GM23338 (cell line): Measurements from ENCODE around the gene CAMK1.

Experiments
- CTCF ChIP-seq, 2 experiments: fragments of 200-600 bp in 1 of 2; sonication (generic) in 1 of 2; conservative IDR thresholded peaks; 2 replicates each; pipeline versions ENCODE4 v1.5.1 to v1.6.1; 2016 to 2017; ENCODE audit warnings: antibody characterized with exemption in 2 of 2, low read depth in 2 of 2, mild to moderate bottlenecking in 2 of 2, moderate library complexity in 1 of 2
- EZH2 ChIP-seq: fragments of 200-600 bp; sonication (generic); IDR thresholded peaks from one replicate; pipeline ENCODE4 v1.8.0; 2017; ENCODE audit warnings: antibody characterized with exemption, mild to moderate bottlenecking, low read depth; ENCODE audit not compliant: unreplicated experiment
- EZH2phosphoT487 ChIP-seq: fragments of 200-600 bp; sonication (generic); IDR thresholded peaks from one replicate; pipeline ENCODE4 v1.8.1; 2018; ENCODE audit warnings: antibody characterized with exemption; ENCODE audit not compliant: unreplicated experiment
- POLR2AphosphoS5 ChIP-seq: IDR thresholded peaks from 2 replicates; pipeline ENCODE4 v1.6.1; 2016; ENCODE audit warnings: antibody characterized with exemption, low read depth
- REST ChIP-seq: IDR thresholded peaks from one replicate; pipeline ENCODE4 v1.6.1; 2018; ENCODE audit warnings: antibody characterized with exemption; ENCODE audit not compliant: unreplicated experiment
- ZNF114 ChIP-seq: fragments of 250-450 bp; sonication (Bioruptor Pico); IDR thresholded peaks from 2 replicates; pipeline ENCODE4 v1.5.0; 2020; ENCODE audit warnings: mild to moderate bottlenecking, moderate library complexity
- ZNF331 ChIP-seq: fragments of 250-450 bp; sonication (Bioruptor Pico); IDR thresholded peaks from 2 replicates; pipeline ENCODE4 v1.5.0; 2020; ENCODE audit warnings: low read depth, mild to moderate bottlenecking, moderate library complexity

- no peak for TF ChIP-seq CTCF (conservative IDR thresholded peaks at IDR 0.05; ENCODE audit: low read depth in 2 of 2)
- no peak for TF ChIP-seq POLR2AphosphoS5
- TF ChIP-seq ZNF114 (CRISPR knock-in tag): no peak
- no peak for TF ChIP-seq REST
- TF ChIP-seq EZH2phosphoT487: no peak
- TF ChIP-seq EZH2: no peak
- no peak for TF ChIP-seq ZNF331
Measured at GRCh38 chr3:9780458-9780812, 10.7 kb upstream of the CAMK1 start.
